ENCODE data around the gene SLF1.

Gene SLF1

DNA sequence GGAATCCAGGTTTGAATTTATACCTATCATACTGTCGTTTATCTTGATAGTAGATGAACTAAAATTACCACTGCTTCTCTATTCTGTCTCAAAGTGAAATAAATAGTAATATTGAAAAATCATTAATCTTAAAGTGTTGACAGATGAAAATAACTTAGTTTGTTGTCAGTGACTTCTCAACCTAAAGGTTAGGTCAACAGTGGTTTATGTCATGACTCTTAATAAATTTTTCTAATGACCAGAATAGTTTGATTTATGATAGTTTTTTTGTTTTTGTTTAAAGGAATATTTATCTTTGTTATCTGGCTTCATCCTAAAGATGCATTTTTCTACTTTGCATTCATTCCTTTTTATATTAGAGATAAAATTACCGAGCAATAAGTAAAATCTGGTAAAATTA is 81.1 kb downstream of the SLF1 start:
- TF ChIP-seq SIN3A (IDR thresholded peaks at IDR 0.05; ENCODE audit: borderline replicate concordance, insufficient read depth, low read length) (no peak), REST (IDR thresholded peaks at IDR 0.05; ENCODE audit: insufficient read depth in 1 of 2, low read depth in 2 of 2, low read length in 2 of 2) (no peak), TAF1 (IDR thresholded peaks at IDR 0.05; ENCODE audit: borderline replicate concordance, insufficient read depth, low read length) (no peak)

- TF ChIP-seq POLR2AphosphoS5 (IDR thresholded peaks at IDR 0.05; ENCODE audit: low read depth, low read length) (no peak), SIN3A (IDR thresholded peaks at IDR 0.05; ENCODE audit: borderline replicate concordance, insufficient read depth, low read length) (no peak), TAF1 (IDR thresholded peaks at IDR 0.05; ENCODE audit: borderline replicate concordance, insufficient read depth, low read length) (no peak), REST (IDR thresholded peaks at IDR 0.05; ENCODE audit: insufficient read depth in 1 of 2, low read depth in 2 of 2, low read length in 2 of 2) (no peak), FOXP2 (optimal IDR thresholded peaks at IDR 0.05; ENCODE audit: borderline replicate concordance, extremely low read depth, extremely low read length, insufficient read depth) (no peak)
Observed at GRCh38 chr5:94700592-94700991, 82.1 kb downstream of the SLF1 start.

- TF ChIP-seq TAF1 (IDR thresholded peaks at IDR 0.05; ENCODE audit: borderline replicate concordance, insufficient read depth, low read length): no peak
- TF ChIP-seq REST (IDR thresholded peaks at IDR 0.05; ENCODE audit: insufficient read depth in 1 of 2, low read depth in 2 of 2, low read length in 2 of 2): no peak
- no peak for TF ChIP-seq SIN3A (IDR thresholded peaks at IDR 0.05; ENCODE audit: borderline replicate concordance, insufficient read depth, low read length)
- TF ChIP-seq POLR2AphosphoS5 (IDR thresholded peaks at IDR 0.05; ENCODE audit: low read depth, low read length): no peak
- TF ChIP-seq FOXP2 (optimal IDR thresholded peaks at IDR 0.05; ENCODE audit: borderline replicate concordance, extremely low read depth, extremely low read length, insufficient read depth): no peak
Observed at GRCh38 chr5:94702729-94703128, 84.3 kb downstream of the SLF1 start.

GRCh38 chr5:94705427-94705826 is 87.0 kb downstream of the SLF1 start:
- no peak for TF ChIP-seq TAF1 (IDR thresholded peaks at IDR 0.05; ENCODE audit: borderline replicate concordance, insufficient read depth, low read length)
- no peak for TF ChIP-seq POLR2AphosphoS5 (IDR thresholded peaks at IDR 0.05; ENCODE audit: low read depth, low read length)
- TF ChIP-seq FOXP2 (optimal IDR thresholded peaks at IDR 0.05; ENCODE audit: borderline replicate concordance, extremely low read depth, extremely low read length, insufficient read depth): no peak
- no peak for TF ChIP-seq SIN3A (IDR thresholded peaks at IDR 0.05; ENCODE audit: borderline replicate concordance, insufficient read depth, low read length)
- TF ChIP-seq REST (IDR thresholded peaks at IDR 0.05; ENCODE audit: insufficient read depth in 1 of 2, low read depth in 2 of 2, low read length in 2 of 2): no peak

- TF ChIP-seq POLR2AphosphoS5 (IDR thresholded peaks at IDR 0.05; ENCODE audit: low read depth, low read length) (no peak), REST (IDR thresholded peaks at IDR 0.05; ENCODE audit: insufficient read depth in 1 of 2, low read depth in 2 of 2, low read length in 2 of 2) (no peak), SIN3A (IDR thresholded peaks at IDR 0.05; ENCODE audit: borderline replicate concordance, insufficient read depth, low read length) (no peak), FOXP2 (optimal IDR thresholded peaks at IDR 0.05; ENCODE audit: borderline replicate concordance, extremely low read depth, extremely low read length, insufficient read depth) (no peak), TAF1 (IDR thresholded peaks at IDR 0.05; ENCODE audit: borderline replicate concordance, insufficient read depth, low read length) (no peak)
Observed at GRCh38 chr5:94707359-94707758, 88.9 kb downstream of the SLF1 start.

Measured in PFSK-1 (cell line).